AG04450 (cell line): Measurements from ENCODE around the gene ZNF600. TPM values are rescaled to one million over a fixed set of nuclear protein-coding genes. Genes with fewer than 3 reads are reported as not detected.
"Not testable (repeated sequence)": the region's sequence is repeated elsewhere in the genome, so short reads cannot be mapped to it uniquely, and the experiment has no call there.

Experiments used
- CTCF ChIA-PET: fragments of 300-600, 350-600 bp; formaldehyde crosslinking; extraction: SDS; loops from one replicate; lab custom pipeline; 2022; ENCODE audit warnings: antibody characterized with exemption, inconsistent platforms; lab: Charles Lee
- POLR2A ChIA-PET: fragments of 350-600 bp; formaldehyde crosslinking; extraction: SDS; loops from one replicate; lab custom pipeline; 2021; ENCODE audit warnings: antibody characterized with exemption, inconsistent platforms; lab: Yijun Ruan, JAX
- DNase-seq: peaks from one replicate; pipeline ENCODE4 v3.0.0-alpha.2; 2011; ENCODE audit warnings: low read depth, low spot score
- H3K27ac ChIP-seq: one replicate; pipeline ENCODE4 v1.5.1; 2012; ENCODE audit warnings: low read depth, low read length, control low read depth
- H3K27me3 ChIP-seq: one replicate; pipeline ENCODE4 v1.6.0; 2012; ENCODE audit warnings: low read length; ENCODE audit not compliant: control insufficient read depth, insufficient read depth
- H3K4me3 ChIP-seq: 2 replicates; pipeline ENCODE4 v1.5.1; 2011; ENCODE audit warnings: mild to moderate bottlenecking, low read depth, low read length, control low read depth
- H3K9me3 ChIP-seq: 2 replicates; pipeline ENCODE4 v1.5.1; 2012; ENCODE audit warnings: low read length; ENCODE audit not compliant: control insufficient read depth, insufficient read depth
- polyA minus RNA-seq: library from RNA; depleted of rRNA, polyadenylated mRNA; stranded (reverse); fragments of >200 nt; gene quantifications from 2 replicates; pipeline ENCODE4 v1.2.3, GENCODE V29; 2011; rRNA and poly(A)+ RNA removed
- polyA plus RNA-seq: library from polyadenylated mRNA; depleted of rRNA; stranded (reverse); fragments of >200 nt; gene quantifications from 2 replicates; pipeline ENCODE4 v1.2.3, GENCODE V29; 2011; rRNA removed
- TF ChIP-seq, protein P1 (sequence below): IDR thresholded peaks from 2 replicates; pipeline ENCODE4 v1.5.1; 2011; ENCODE audit warnings: low read depth, low read length, control low read depth, inconsistent platforms

Gene ZNF600
- polyA plus RNA-seq (3.6 and 4.7 TPM in 2 replicates), polyA minus RNA-seq (5.2 and 6.4 TPM in 2 replicates)

DNA sequence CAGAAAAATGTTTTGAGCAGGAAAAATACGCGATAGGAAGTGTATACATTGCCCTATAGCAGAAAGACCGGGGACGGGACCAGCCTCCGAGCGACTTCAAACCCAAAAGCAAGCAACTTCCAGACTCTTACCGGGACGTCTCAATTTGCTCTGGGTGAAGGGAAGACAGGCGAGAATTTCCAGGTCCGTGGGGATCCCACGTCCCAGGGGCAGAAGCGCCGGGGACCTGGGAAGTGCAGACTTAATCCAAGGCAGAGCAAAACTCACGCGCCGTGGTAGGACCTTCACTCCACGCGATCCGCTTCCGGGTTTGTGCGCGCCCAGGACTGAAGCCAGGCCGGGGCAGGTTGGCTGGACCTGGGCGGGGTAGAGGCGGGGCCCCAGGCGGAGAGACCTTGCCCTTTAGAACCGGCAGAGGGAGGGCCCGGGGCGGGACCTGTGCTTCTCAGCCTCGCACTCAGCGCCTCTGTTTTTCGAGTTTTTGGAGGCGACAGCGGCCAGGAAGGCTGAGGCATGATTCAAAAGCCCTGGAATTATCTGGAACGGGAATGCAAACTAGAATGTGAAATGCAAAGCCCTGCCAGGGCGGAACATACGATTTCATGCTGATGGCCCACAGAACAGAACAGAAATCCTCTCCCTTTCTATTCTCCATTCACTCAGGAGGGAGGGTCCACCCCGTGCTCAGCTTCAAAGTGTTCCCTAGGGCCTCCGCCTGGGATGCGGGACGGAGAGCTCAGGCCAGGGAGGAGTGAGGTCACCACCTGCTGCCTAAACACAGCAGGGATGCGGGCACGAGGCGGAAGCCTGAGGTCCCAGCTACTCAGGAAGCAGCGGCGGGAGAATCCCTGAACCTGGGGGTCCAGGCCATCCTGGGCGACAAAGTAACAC lies at the start of gene ZNF600:
TSS of gene ZNF600 (minus strand) at position 328 of the 891 bp plus-strand sequence. CDS start 7,903 bp downstream, outside the sequence.
- Histone ChIP-seq H3K27ac (peak within 1 kb of the TSS; percentile 47), H3K9me3 (peaks cover 33% of the 10 kb centered on the region), H3K4me3 (peak within 1 kb of the TSS; percentile 72)
- POLR2A ChIA-PET, CTCF ChIA-PET, H3K27me3 ChIP-seq: not testable (repeated sequence)
- DNase-seq: peak; percentile 18

DNA sequence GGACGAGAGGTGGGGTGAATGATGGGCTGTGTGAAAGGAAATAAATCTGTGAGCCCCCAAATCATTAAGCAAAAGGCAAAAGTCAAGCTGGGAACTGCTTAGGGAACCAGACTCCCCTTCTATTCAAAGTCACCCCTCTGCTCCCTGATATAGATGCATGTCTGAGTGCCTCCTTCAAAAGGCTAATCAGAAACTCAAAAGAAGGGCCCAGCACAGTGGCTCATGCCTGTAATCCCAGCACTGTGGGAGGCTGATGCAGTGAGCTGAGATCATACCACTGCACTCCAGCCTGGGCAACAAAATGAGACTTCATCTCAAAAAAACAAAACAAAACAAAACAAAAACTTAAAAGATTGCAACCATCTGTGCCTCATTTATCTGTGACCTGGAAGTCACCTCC lies 47.7 kb upstream of the ZNF600 start:
- H3K27ac ChIP-seq, DNase-seq, CTCF ChIA-PET, H3K27me3 ChIP-seq, H3K4me3 ChIP-seq, POLR2A ChIA-PET: not testable (repeated sequence)
- H3K9me3 ChIP-seq: peaks cover 45% of the 10 kb centered on the region

DNA sequence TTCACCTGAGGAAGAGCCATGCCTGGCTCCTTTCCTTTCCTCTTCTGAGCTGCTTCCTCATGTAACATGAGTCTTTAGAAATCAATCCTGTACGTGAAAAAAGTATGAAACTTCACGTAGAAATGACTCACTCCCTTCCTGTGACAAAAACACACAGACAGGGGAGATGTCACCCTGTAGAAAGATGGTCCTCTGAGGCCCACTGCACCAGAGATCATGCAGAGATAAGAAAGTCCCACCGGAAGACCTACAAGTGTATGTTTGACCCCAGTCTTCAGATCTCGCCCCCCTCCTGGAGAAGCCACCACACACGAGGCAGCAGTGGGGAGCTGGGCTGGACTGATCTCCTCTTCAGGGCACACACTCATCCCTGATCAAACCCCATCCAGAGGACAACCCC lies 47.0 kb upstream of the ZNF600 start:
- POLR2A ChIA-PET, DNase-seq, H3K27ac ChIP-seq, CTCF ChIA-PET, H3K27me3 ChIP-seq, H3K4me3 ChIP-seq: not testable (repeated sequence)
- H3K9me3 ChIP-seq: peaks cover 43% of the 10 kb centered on the region

DNA sequence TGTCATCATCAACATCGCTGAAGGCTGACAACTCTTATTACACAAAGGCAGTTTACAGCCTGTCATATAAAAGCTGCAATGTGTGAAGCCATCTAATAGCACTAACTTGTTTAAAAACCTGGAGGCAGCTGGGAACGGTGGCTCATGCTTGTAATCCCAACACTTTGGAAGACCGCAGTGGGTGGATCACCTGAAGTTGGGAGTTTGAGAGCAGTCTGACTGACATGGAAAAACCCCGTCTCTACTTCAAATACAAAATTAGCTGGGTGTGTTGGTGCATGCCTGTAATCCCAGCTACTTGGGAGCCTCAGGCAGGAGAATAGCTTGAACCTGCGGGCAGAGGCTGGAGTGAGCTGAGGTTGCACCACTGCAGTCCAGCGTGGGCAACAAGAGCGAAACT lies 43.3 kb upstream of the ZNF600 start:
- peaks cover 46% of the 10 kb centered on the region for H3K9me3 ChIP-seq
- POLR2A ChIA-PET, DNase-seq, H3K27me3 ChIP-seq, H3K27ac ChIP-seq, CTCF ChIA-PET, H3K4me3 ChIP-seq: not testable (repeated sequence)

DNA sequence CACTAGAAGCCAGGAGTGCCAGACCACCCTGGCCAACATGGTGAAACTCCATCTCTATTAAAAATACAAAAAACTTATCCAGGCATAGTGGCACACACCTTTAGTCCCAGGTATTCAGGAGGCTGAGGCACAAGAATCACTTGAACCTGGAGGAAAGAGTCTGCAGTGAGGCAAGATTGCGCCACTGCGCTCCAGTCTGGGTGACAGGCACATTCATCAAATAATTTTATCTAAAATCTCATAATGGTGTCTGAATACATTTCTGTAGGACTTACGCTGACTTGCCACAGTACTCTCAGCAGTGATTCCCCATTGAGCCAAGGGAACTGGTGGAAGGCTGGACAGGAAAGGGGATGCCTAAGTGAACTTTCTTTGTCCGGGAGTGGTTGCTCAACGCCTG lies 39.2 kb upstream of the ZNF600 start:
- POLR2A ChIA-PET: no interaction called here
- TF ChIP-seq, protein P1, sequence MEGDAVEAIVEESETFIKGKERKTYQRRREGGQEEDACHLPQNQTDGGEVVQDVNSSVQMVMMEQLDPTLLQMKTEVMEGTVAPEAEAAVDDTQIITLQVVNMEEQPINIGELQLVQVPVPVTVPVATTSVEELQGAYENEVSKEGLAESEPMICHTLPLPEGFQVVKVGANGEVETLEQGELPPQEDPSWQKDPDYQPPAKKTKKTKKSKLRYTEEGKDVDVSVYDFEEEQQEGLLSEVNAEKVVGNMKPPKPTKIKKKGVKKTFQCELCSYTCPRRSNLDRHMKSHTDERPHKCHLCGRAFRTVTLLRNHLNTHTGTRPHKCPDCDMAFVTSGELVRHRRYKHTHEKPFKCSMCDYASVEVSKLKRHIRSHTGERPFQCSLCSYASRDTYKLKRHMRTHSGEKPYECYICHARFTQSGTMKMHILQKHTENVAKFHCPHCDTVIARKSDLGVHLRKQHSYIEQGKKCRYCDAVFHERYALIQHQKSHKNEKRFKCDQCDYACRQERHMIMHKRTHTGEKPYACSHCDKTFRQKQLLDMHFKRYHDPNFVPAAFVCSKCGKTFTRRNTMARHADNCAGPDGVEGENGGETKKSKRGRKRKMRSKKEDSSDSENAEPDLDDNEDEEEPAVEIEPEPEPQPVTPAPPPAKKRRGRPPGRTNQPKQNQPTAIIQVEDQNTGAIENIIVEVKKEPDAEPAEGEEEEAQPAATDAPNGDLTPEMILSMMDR: no peak
- CTCF ChIA-PET: no interaction called here
- H3K27ac ChIP-seq: no peak overlapping the region
- peaks cover 28% of the 10 kb centered on the region for H3K9me3 ChIP-seq
- DNase-seq: no peak
- no peak overlapping the region for H3K4me3 ChIP-seq
- H3K27me3 ChIP-seq: no peaks in the 10 kb centered on the region

DNA sequence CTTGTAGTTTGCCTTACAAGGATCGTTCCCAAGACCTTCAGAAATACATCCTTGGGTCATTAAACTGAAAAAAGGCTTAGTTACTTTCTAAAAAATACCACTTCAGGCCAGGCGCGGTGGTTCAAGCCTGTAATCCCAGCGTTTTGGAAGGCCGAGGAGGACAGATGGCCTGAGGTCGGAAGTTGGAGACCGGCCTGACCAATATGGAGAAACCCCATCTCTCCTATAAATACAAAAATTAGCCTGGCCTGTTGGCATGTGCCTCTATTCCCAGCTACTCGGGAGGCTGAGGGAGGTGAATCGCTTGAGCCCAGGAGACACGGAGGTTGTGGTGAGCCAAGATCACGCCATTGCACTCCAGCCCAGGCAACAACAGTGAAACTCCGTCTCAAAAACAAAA lies 37.1 kb upstream of the ZNF600 start:
- CTCF ChIA-PET: no interaction called here
- no peak for DNase-seq
- H3K27ac ChIP-seq: no peak overlapping the region
- POLR2A ChIA-PET: no interaction called here
- H3K9me3 ChIP-seq: peaks cover 17% of the 10 kb centered on the region
- no peak overlapping the region for H3K4me3 ChIP-seq
- TF ChIP-seq, protein P1: no peak
- no peaks in the 10 kb centered on the region for H3K27me3 ChIP-seq

DNA sequence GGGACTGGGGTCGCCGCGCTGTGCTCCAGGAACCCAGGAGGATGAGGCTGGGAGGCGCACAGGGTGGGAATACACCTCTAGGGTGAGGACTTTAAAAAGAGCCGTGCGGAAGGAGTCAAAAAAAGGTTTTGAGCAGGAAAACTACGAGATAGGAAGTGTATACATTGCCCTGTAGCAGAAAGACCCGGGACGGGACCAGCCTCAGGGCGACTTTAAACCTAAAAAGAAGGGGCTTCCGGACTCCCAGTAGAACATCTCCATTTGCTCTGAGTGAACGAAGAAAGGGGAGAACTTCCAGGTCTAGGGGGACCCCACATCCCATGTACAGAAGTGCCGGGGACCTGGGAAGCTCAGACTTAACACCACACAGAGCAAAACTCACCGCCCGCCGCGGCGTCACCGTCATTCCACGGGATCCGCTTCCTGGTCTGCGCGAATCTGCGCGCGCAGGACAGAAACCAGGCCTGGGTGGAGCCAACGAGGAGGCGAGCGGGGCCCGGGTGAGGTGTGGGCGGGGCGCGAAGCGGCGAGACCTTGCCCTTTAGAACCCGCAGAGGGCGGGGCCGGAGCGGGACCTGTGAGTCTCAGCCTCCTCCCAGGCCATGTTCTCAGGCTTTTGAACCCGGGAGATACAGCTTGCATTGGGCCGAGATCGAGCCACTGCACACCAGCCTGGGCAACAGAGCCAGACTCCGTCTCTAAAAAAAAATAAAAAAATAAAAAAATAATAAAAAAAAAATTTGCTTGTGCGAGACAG lies 34.8 kb upstream of the ZNF600 start, which contains the start of gene ZNF28:
TSS of gene ZNF28 (minus strand) at position 430 of the 757 bp plus-strand sequence. CDS start 3,675 bp downstream, outside the sequence.
- POLR2A ChIA-PET, CTCF ChIA-PET, H3K27me3 ChIP-seq, DNase-seq: not testable (repeated sequence)
- peaks cover 17% of the 10 kb centered on the region for H3K9me3 ChIP-seq
- H3K27ac ChIP-seq: peak within 1 kb of the TSS; percentile 31
- H3K4me3 ChIP-seq: peak within 1 kb of the TSS; percentile 67

DNA sequence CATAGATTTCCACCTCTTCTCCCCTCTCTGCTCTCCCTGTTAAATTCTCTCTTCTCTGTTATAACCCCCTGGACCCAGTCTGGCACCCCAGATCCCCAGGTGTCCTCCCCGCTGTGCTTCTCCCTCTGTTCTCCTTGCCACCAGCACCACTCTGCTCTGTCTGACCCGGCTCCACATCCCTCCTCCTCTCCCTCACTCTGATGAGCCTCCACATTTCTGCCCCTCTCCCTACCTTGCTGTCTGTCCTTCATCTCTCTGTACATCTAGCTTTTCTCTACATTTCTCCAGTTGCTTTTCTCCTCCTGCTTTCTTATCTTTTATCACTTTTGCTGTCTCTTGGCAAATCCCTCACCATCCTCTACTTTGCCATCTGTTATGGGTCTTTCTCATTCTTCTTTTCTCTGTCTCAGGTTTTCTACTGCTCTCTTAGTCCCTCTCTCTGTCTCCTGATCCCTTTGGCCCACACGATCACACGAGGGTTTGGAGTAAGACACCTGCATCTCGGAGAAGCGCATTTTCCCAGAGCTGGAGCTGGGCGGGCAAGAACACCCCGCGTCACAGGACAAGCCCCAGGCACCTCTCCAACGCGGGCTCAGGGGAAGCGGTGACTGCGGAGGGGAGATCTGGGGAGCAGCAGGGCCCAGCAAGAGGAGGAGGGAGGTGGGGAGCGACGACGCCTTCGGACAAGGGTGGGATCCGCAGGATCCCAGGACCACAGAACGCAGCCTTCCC lies 34.0 kb upstream of the ZNF600 start:
- Histone ChIP-seq H3K27ac (peak overlapping the region; percentile 31), H3K4me3 (peak overlapping the region; percentile 67), H3K9me3 (peaks cover 23% of the 10 kb centered on the region)
- CTCF ChIA-PET, H3K27me3 ChIP-seq, DNase-seq, POLR2A ChIA-PET: not testable (repeated sequence)
